GM12878 (cell line): ENCODE measurements around the gene SYTL4. TPM values are rescaled to one million over a fixed set of nuclear protein-coding genes. Genes with fewer than 3 reads are reported as not detected.

Experiments used
- ATAC-seq: fragments of 200-7000 bp; cut with Tn5 transposase; 3 replicates; pipeline ENCODE4 v1.9.1; 2020; ENCODE audit warnings: mild to moderate bottlenecking, moderate library complexity
- BruUV-seq: library from RNA; stranded (reverse); fragments of 400-500 nt; replicated peaks from 2 replicates; lab custom pipeline; 2021; lab: Mats Ljungman, UMichigan
- CTCF ChIA-PET: fragments of 300-600 bp; sonication (Branson Sonifier 250); formaldehyde crosslinking; extraction: SDS; loops from one replicate; lab custom pipeline; 2021; ENCODE audit warnings: inconsistent platforms; lab: Yijun Ruan, JAX
- POLR2A ChIA-PET: fragments of 350-600 bp; formaldehyde crosslinking; extraction: SDS; loops from one replicate; lab custom pipeline; 2021; ENCODE audit warnings: inconsistent platforms; lab: Charles Lee
- RAD21 ChIA-PET: fragments of 300-600 bp; sonication (Branson Sonifier 250); formaldehyde crosslinking; loops from one replicate; lab custom pipeline; 2023; ENCODE audit warnings: antibody characterized with exemption; ENCODE audit not compliant: unreplicated experiment; lab: Charles Lee
- SMC1A ChIA-PET: fragments of 300-600 bp; sonication (Branson Sonifier 250); formaldehyde crosslinking; loops from one replicate; lab custom pipeline; 2023; ENCODE audit not compliant: unreplicated experiment, uncharacterized antibody; lab: Charles Lee
- DNase-seq: peaks from one replicate; pipeline ENCODE4 v3.0.0-alpha.2; 2011; ENCODE audit warnings: low read depth, low spot score
- FAIRE-seq: peaks from 3 replicates; lab custom pipeline; 2011; peaks lifted over from hg19 to GRCh38; lab: Jason Lieb, UNC
- H2AFZ ChIP-seq: 2 replicates; pipeline ENCODE4 v1.6.0; 2011; ENCODE audit warnings: low read depth, low read length, control low read depth; ENCODE audit not compliant: control insufficient read depth
- H3K27ac ChIP-seq: 2 replicates; pipeline ENCODE4 v1.5.1; 2011; ENCODE audit warnings: control low read depth; ENCODE audit not compliant: control insufficient read depth, insufficient read depth
- H3K27me3 ChIP-seq, 2 experiments: replicated peaks in 1 of 2; 2 replicates each; pipeline versions ENCODE4 v1.6.0 to v1.6.1; 2011; ENCODE audit warnings: low read length in 1 of 2; ENCODE audit not compliant: control insufficient read depth in 2 of 2, insufficient read depth in 2 of 2
- H3K36me3 ChIP-seq, 2 experiments: 2 replicates each; pipeline ENCODE4 v1.5.1; 2011; ENCODE audit warnings: low read length in 1 of 2; ENCODE audit not compliant: control insufficient read depth in 2 of 2, insufficient read depth in 2 of 2
- H3K4me1 ChIP-seq: 2 replicates; pipeline ENCODE4 v1.6.1; 2011; ENCODE audit warnings: mild to moderate bottlenecking, low read length, moderate library complexity, mixed read lengths; ENCODE audit not compliant: control insufficient read depth, insufficient read depth
- H3K4me2 ChIP-seq: 2 replicates; pipeline ENCODE4 v1.6.0; 2011; ENCODE audit warnings: control low read depth; ENCODE audit not compliant: control insufficient read depth, insufficient read depth
- H3K4me3 ChIP-seq: fragments of 200-600 bp; sonication (generic); 2 replicates; pipeline ENCODE4 v1.5.1; 2016
- H3K79me2 ChIP-seq: 2 replicates; pipeline ENCODE4 v1.6.0; 2011; ENCODE audit warnings: low read length; ENCODE audit not compliant: control insufficient read depth, insufficient read depth
- H3K9ac ChIP-seq: 2 replicates; pipeline ENCODE4 v1.8.0; 2011; ENCODE audit warnings: low read length, control low read depth, mixed read lengths; ENCODE audit not compliant: control insufficient read depth, insufficient read depth
- H3K9me3 ChIP-seq: replicated peaks from 3 replicates; pipeline ENCODE4 v1.5.1; 2011; ENCODE audit warnings: mild to moderate bottlenecking, low read length; ENCODE audit not compliant: control insufficient read depth, insufficient read depth
- H4K20me1 ChIP-seq: 2 replicates; pipeline ENCODE4 v1.6.0; 2011; ENCODE audit not compliant: control insufficient read depth, insufficient read depth
- ASH2L ChIP-seq: fragments of 300-600, 200-600 bp; sonication (generic); IDR thresholded peaks from 2 replicates; pipeline ENCODE4 v1.6.1; 2017; ENCODE audit warnings: low read depth, mild to moderate bottlenecking, borderline replicate concordance
- BRCA1 ChIP-seq: IDR thresholded peaks from 2 replicates; pipeline ENCODE4 v1.6.1; 2011; ENCODE audit warnings: low read depth, low read length, improper control_type of control experiment
- CREB1 ChIP-seq: IDR thresholded peaks from 2 replicates; pipeline ENCODE4 v1.6.1; 2012; ENCODE audit warnings: low read depth, mild to moderate bottlenecking, inconsistent platforms
- EZH2 ChIP-seq: IDR thresholded peaks from 2 replicates; pipeline ENCODE4 v1.6.1; 2012; ENCODE audit warnings: low read depth, mild to moderate bottlenecking, control low read depth, inconsistent platforms, low read length, borderline replicate concordance; ENCODE audit not compliant: control insufficient read depth
- HDAC6 ChIP-seq: fragments of 200-600 bp; sonication (generic); IDR thresholded peaks from one replicate; pipeline ENCODE4 v1.8.0; 2017; ENCODE audit warnings: antibody characterized with exemption; ENCODE audit not compliant: unreplicated experiment
- JUNB ChIP-seq: IDR thresholded peaks from 2 replicates; pipeline ENCODE4 v1.6.1; 2016; ENCODE audit warnings: antibody characterized with exemption, mild to moderate bottlenecking
- NR2C2 ChIP-seq: IDR thresholded peaks from 2 replicates; pipeline ENCODE4 v1.6.1; 2011; ENCODE audit warnings: borderline replicate concordance, low read depth; ENCODE audit not compliant: control insufficient read depth, insufficient read length
- NR2F1 ChIP-seq: fragments of 450-650 bp; conservative IDR thresholded peaks from 2 replicates; pipeline ENCODE4 v1.6.1; 2017; ENCODE audit warnings: mild to moderate bottlenecking
- NRF1 ChIP-seq: conservative IDR thresholded peaks from 2 replicates; pipeline ENCODE4 v1.6.1; 2011; ENCODE audit warnings: mild to moderate bottlenecking, low read depth, low read length, improper control_type of control experiment
- RCOR1 ChIP-seq: conservative IDR thresholded peaks from 2 replicates; pipeline ENCODE4 v1.6.1; 2012; ENCODE audit warnings: low read depth, low read length, improper control_type of control experiment
- SIN3A ChIP-seq: IDR thresholded peaks from 2 replicates; pipeline ENCODE4 v1.6.1; 2012; ENCODE audit warnings: low read depth, low read length, improper control_type of control experiment
- SMARCA5 ChIP-seq: fragments of 450-650 bp; IDR thresholded peaks from 2 replicates; pipeline ENCODE4 v1.6.1; 2017; ENCODE audit warnings: mild to moderate bottlenecking
- SREBF1 ChIP-seq: IDR thresholded peaks from 2 replicates; pipeline ENCODE4 v1.6.1; 2012; ENCODE audit warnings: mild to moderate bottlenecking, low read length
- SREBF2 ChIP-seq: IDR thresholded peaks from 2 replicates; pipeline ENCODE4 v1.6.1; 2012; ENCODE audit warnings: mild to moderate bottlenecking, low read length
- SUPT20H ChIP-seq: IDR thresholded peaks from 2 replicates; pipeline ENCODE4 v1.6.1; 2011; ENCODE audit warnings: low read depth, mild to moderate bottlenecking, low read length, moderate library complexity, borderline replicate concordance; ENCODE audit not compliant: control insufficient read depth
- YY1 ChIP-seq: IDR thresholded peaks from 2 replicates; pipeline ENCODE4 v1.6.1; 2011; ENCODE audit warnings: low read depth, mild to moderate bottlenecking, low read length
- ZNF217 ChIP-seq: fragments of 450-650 bp; IDR thresholded peaks from 2 replicates; pipeline ENCODE4 v1.6.1; 2017; ENCODE audit warnings: antibody characterized with exemption, mild to moderate bottlenecking
- ZNF622 ChIP-seq: fragments of 450-650 bp; IDR thresholded peaks from 2 replicates; pipeline ENCODE4 v1.6.1; 2017; ENCODE audit warnings: mild to moderate bottlenecking, inconsistent platforms
- ZSCAN29 ChIP-seq: fragments of 450-650 bp; IDR thresholded peaks from 2 replicates; pipeline ENCODE4 v1.6.1; 2017; ENCODE audit warnings: mild to moderate bottlenecking, moderate library complexity
- WGBS: methylation state at CpG from one replicate; pipeline ENCODE4 v1.1.6; 2016; ENCODE audit warnings: low lambda C conversion rate; ENCODE audit not compliant: insufficient replicate concordance, insufficient coverage; ENCODE audit errors: missing lambda C conversion rate; 5-methylcytosine and 5-hydroxymethylcytosine counted together
- in situ Hi-C: fragments of 300-500 bp; cut with MboI; formaldehyde crosslinking; loops from 9 replicates; pipeline ENCODE4 v1.14.3; 2018; ENCODE audit warnings: mixed read lengths
- intact Hi-C: fragments of 100-400 bp; cut with micrococcal nuclease; formaldehyde crosslinking; loops from one replicate; pipeline ENCODE4 v1.14.2; 2022; ENCODE audit not compliant: unreplicated experiment
- polyA plus RNA-seq, 11 experiments: library from polyadenylated mRNA; depleted of rRNA in 4 of 11; unstranded in 6 of 11; stranded (reverse) in 5 of 11; fragments of >200 nt; fragmentation: Nextera tagmentation in 4 of 11; fragmentation: Illumina TruSeq in 1 of 11; extraction: Ambion mirVana in 4 of 11; extraction: Trizol in 1 of 11; gene quantifications; 1 replicate in 1 of 11; 2 replicates in 10 of 11; pipeline versions ENCODE4 v1.2.1 to v1.2.3, GENCODE V29; 2011 to 2016; ENCODE audit warnings: inconsistent platforms in 2 of 11, missing spikeins in 2 of 11, low read depth in 1 of 11
- total RNA-seq, 4 experiments: library from RNA; depleted of rRNA in 3 of 4; stranded (reverse); fragments of >200 nt in 3 of 4; fragmentation: Illumina TruSeq in 1 of 4; extraction: Trizol in 1 of 4; gene quantifications; 2 replicates each; pipeline versions ENCODE4 v1.2.1 to v1.2.3, GENCODE V29; 2013 to 2021

SYTL4 gene
- total and polyA plus RNA-seq, 10 of the 15 experiments (the other 5 are each of a cell fraction or from before 2014, with no cell fraction given), result 0.07 to 0.74 (median 0.19) TPM; not detected in 2

GRCh38 chrX:100677611-100678181 lies 54.2 kb downstream of the SYTL4 start:
- no peak overlapping the region for H3K27ac ChIP-seq
- ChIA-PET SMC1A (no interaction called here), CTCF (interaction anchor here (1.1 to 1.2 kb wide), 2 partner anchors 11 to 90 kb away, joined by 3 to 4 read pairs; no protein-coding TSS in a partner anchor), RAD21 (no interaction called here), POLR2A (no interaction called here)
- no peak for FAIRE-seq
- no peaks in the 10 kb centered on the region for H4K20me1 ChIP-seq
- no peak overlapping the region for H3K9ac ChIP-seq
- no peak for TF ChIP-seq JUNB
- TF ChIP-seq SREBF2, result no peak
- TF ChIP-seq ZSCAN29, result no peak
- no peak for TF ChIP-seq NRF1
- no peak for TF ChIP-seq SIN3A
- no peak for TF ChIP-seq RCOR1
- TF ChIP-seq NR2F1, result no peak
- TF ChIP-seq ZNF217, result no peak
- TF ChIP-seq YY1, result no peak
- no peak for TF ChIP-seq CREB1
- TF ChIP-seq BRCA1, result no peak
- no peak for TF ChIP-seq SUPT20H
- TF ChIP-seq ZNF622, result no peak
- TF ChIP-seq HDAC6, result no peak
- TF ChIP-seq ASH2L, result no peak
- no peak for TF ChIP-seq NR2C2
- no peak for TF ChIP-seq SREBF1
- no peak for TF ChIP-seq SMARCA5
- TF ChIP-seq EZH2, result no peak
- no peak overlapping the region for H2AFZ ChIP-seq
- 26% methylated on average over 5 of the region's 5 CpGs for WGBS
- H3K36me3 ChIP-seq, result no peaks in the 10 kb centered on the region
- H3K4me1 ChIP-seq, result no peaks in the 10 kb centered on the region
- BruUV-seq, result no TSS peak
- H3K79me2 ChIP-seq, result no peaks in the 10 kb centered on the region
- in situ Hi-C loops (no loop called here), intact Hi-C loops (no loop called here)
- no peak for DNase-seq
- no peak overlapping the region for H3K4me3 ChIP-seq
- H3K27me3 ChIP-seq, result no peaks in the 10 kb centered on the region
- no peak overlapping the region for H3K4me2 ChIP-seq
- no peak for ATAC-seq
- no peaks in the 10 kb centered on the region for H3K9me3 ChIP-seq
